WTC11 (cell line): Measurements from ENCODE around the gene MAB21L4.

Source experiments
- AFF4 ChIP-seq: sonication (generic); formaldehyde crosslinking; IDR thresholded peaks from 2 replicates; pipeline ENCODE4 v1.8.1; 2023; ENCODE audit warnings: mild to moderate bottlenecking, missing genetic modification reagents, borderline replicate concordance
- CTCF ChIP-seq: fragments of 200-600 bp; IDR thresholded peaks from 2 replicates; pipeline ENCODE4 v1.8.0; 2022; ENCODE audit warnings: antibody characterized with exemption
- ELF4 ChIP-seq: sonication (generic); formaldehyde crosslinking; IDR thresholded peaks from 2 replicates; pipeline ENCODE4 v1.8.1; 2022; ENCODE audit warnings: low read depth, mild to moderate bottlenecking, moderate library complexity, missing genetic modification reagents
- EMX1 ChIP-seq: fragments of 250-450 bp; sonication (Bioruptor Pico); IDR thresholded peaks from 2 replicates; pipeline ENCODE4 v1.8.0; 2021; ENCODE audit warnings: mild to moderate bottlenecking
- ZNF423 ChIP-seq: fragments of 250-450 bp; sonication (Bioruptor Pico); IDR thresholded peaks from 2 replicates; pipeline ENCODE4 v2.1.2; 2022; ENCODE audit warnings: mild to moderate bottlenecking, moderate library complexity

- TF ChIP-seq AFF4 = no peak
- TF ChIP-seq CTCF = no peak
- TF ChIP-seq ZNF423 (CRISPR knock-in tag) = no peak
- no peak for TF ChIP-seq EMX1 (CRISPR knock-in tag)
- TF ChIP-seq ELF4 = no peak
These were observed 9.9 kb downstream of the MAB21L4 start for GRCh38 chr2:240886023-240886565.
